ENCODE measurements around the gene POC1A.

DNA sequence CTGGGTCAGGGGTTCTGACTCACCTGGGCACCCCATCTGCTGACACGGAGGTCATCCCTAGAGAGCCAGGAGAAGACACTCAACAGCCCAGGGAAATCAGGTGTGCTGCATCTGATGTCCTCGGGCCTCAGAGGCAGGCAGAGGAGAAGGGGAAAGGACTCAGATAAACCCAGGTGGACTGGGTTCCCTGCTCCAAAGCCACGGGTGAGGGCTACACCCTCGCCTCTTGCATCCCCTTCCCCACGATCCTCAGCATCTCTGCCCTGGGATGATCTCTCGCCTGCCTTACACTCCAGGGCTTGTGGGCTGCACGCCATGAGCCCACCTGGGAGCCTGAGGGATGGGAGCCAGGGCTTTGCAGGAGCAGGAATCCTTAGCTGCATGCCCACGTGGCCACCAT lies 89.7 kb downstream of the POC1A start:
- TF ChIP-seq, protein P1, sequence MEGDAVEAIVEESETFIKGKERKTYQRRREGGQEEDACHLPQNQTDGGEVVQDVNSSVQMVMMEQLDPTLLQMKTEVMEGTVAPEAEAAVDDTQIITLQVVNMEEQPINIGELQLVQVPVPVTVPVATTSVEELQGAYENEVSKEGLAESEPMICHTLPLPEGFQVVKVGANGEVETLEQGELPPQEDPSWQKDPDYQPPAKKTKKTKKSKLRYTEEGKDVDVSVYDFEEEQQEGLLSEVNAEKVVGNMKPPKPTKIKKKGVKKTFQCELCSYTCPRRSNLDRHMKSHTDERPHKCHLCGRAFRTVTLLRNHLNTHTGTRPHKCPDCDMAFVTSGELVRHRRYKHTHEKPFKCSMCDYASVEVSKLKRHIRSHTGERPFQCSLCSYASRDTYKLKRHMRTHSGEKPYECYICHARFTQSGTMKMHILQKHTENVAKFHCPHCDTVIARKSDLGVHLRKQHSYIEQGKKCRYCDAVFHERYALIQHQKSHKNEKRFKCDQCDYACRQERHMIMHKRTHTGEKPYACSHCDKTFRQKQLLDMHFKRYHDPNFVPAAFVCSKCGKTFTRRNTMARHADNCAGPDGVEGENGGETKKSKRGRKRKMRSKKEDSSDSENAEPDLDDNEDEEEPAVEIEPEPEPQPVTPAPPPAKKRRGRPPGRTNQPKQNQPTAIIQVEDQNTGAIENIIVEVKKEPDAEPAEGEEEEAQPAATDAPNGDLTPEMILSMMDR (IDR thresholded peaks at IDR 0.05; ENCODE audit: extremely low read depth in 1 of 2, insufficient read depth in 1 of 2, low read depth in 1 of 2, low read length in 2 of 2) = no peak
- TF ChIP-seq POLR2AphosphoS5 (IDR thresholded peaks at IDR 0.05; ENCODE audit: insufficient read depth, low read depth, low read length) (no peak), MYC (IDR thresholded peaks at IDR 0.05; ENCODE audit: low read depth, low read length) (no peak), POLR2A (IDR thresholded peaks at IDR 0.05; ENCODE audit: low read depth, low read length) (no peak), EZH2 (IDR thresholded peaks at IDR 0.05; ENCODE audit: borderline replicate concordance, low read depth, low read length, severe bottlenecking) (no peak), FOS (IDR thresholded peaks at IDR 0.05; ENCODE audit: borderline replicate concordance, insufficient read depth, low read length) (no peak)
- TF ChIP-seq, protein P2, sequence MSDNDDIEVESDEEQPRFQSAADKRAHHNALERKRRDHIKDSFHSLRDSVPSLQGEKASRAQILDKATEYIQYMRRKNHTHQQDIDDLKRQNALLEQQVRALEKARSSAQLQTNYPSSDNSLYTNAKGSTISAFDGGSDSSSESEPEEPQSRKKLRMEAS (IDR thresholded peaks at IDR 0.05; ENCODE audit: insufficient read depth, insufficient read length) = no peak

Measured in endothelial cell of umbilical vein (primary cell).